Retinal pigment epithelial cell (primary cell): ENCODE measurements around the gene RAB31.

Source experiments
- DNase-seq: peaks from one replicate; pipeline ENCODE4 v3.0.0-alpha.2; 2010; ENCODE audit warnings: low read depth
- H3K4me3 ChIP-seq: 2 replicates; pipeline ENCODE4 v1.5.1; 2011; ENCODE audit warnings: mild to moderate bottlenecking, low read length, control low read depth, moderate library complexity
- TF ChIP-seq, protein P1 (sequence below): conservative IDR thresholded peaks from 2 replicates; pipeline ENCODE4 v1.5.1; 2011; ENCODE audit warnings: low read depth, low read length, control low read depth, inconsistent platforms

RAB31 gene

DNA sequence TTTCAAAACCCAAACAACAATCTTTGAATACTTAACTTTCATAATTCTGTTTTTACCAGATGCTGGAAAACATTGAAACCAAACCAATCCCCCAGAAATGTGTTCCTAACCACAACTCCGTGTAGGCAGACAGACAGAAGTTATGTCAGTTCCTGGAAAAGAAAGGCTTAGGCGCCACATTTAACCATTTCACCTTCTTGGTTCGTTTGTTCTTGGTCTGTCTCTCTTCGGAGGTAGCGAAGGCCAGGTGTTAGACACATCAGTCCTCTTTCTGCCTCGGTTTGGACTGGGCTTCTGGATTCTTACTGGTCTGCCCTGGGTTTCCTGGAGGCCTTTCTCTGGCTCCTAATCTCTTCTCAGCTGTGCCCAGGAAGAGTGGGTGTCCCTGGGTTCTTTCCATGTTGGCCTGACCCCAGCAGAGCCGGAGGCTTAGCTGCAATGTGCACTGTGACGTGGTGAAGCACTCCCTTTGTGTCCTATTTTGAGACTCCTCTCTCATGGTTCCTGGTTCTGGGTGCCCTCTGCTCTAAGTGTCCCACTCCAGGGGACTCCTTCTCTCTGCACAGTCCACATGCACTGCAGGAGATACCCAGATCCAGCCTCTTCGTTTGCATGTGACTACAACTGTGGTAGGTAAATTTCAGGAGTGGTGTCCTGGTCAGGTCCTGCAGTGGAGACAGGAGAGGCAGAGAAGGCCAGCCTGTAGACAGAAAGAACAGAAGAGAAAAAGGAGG is 23.1 kb upstream of the RAB31 start:
- DNase-seq, result no peak
- H3K4me3 ChIP-seq, result no peak overlapping the region
- TF ChIP-seq, protein P1, sequence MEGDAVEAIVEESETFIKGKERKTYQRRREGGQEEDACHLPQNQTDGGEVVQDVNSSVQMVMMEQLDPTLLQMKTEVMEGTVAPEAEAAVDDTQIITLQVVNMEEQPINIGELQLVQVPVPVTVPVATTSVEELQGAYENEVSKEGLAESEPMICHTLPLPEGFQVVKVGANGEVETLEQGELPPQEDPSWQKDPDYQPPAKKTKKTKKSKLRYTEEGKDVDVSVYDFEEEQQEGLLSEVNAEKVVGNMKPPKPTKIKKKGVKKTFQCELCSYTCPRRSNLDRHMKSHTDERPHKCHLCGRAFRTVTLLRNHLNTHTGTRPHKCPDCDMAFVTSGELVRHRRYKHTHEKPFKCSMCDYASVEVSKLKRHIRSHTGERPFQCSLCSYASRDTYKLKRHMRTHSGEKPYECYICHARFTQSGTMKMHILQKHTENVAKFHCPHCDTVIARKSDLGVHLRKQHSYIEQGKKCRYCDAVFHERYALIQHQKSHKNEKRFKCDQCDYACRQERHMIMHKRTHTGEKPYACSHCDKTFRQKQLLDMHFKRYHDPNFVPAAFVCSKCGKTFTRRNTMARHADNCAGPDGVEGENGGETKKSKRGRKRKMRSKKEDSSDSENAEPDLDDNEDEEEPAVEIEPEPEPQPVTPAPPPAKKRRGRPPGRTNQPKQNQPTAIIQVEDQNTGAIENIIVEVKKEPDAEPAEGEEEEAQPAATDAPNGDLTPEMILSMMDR, result no peak

DNA sequence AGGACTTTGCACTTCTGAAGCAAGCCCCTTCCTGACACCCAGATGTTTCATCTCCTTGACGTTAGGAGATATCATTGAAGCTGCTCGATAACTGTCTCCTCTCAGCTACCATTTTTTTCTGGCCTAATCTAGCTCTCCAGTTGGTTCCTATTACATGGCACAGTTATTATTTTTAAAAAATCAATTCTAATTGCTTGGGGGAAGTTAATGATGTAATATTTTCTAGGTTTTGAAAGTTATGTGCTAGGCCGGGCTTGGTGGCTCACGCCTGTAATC is 22.5 kb upstream of the RAB31 start:
- TF ChIP-seq, protein P1, result no peak
- no peak overlapping the region for H3K4me3 ChIP-seq
- no peak for DNase-seq

DNA sequence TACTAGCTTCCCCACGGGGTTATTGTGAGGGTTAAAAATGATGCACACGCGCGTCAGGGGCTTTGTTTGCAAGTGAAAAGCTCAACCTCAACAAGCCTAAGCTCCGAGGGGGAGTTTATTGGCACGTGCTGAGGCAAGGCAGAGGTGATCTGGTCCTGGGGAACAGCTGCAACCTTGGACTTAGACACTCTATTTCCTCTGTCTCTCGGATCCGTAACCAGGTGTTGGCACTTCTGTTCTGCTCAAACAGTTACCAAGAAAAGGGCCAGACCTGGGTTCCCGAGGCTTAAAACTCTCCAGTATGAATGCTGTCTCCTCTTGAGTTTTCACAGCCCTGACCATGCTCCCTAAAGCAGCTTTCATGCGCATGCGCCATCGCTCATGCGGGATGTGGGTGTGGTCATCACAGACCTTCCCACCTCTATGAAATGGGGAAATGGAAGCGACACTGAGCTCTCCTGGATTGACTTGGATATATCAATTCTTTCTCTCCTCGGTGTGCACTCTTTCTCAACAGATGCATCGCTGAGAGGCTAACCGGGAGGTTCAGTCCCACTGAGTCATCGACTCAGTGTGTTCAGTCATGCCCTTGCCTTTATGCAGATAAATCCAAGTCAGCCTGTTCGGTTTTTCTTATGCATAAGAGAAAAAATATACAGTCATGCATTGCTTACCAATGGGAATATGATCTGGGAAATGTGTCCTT is 19.9 kb upstream of the RAB31 start:
- H3K4me3 ChIP-seq, result no peak overlapping the region
- DNase-seq, result no peak
- TF ChIP-seq, protein P1, result no peak

DNA sequence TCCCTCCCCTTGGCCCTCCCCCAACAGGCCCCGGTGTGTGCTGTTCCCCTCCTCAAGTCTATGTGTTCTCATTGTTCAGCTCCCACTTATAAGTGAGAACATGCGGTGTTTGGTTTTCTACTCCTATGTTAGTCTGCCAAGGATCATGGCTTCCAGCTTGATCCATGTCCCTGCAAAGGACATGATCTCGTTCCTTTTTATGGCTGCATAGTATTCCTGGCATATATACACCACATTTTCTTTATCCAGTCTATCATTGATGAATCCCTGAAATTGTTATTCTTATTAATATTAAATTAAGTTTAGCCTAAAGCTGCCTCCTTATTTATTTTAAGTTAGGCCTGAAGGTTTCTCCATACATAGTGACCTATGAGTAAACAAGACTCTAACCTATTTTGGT is 18.8 kb upstream of the RAB31 start:
- H3K4me3 ChIP-seq, result no peak overlapping the region
- DNase-seq, result no peak
- TF ChIP-seq, protein P1, result no peak

DNA sequence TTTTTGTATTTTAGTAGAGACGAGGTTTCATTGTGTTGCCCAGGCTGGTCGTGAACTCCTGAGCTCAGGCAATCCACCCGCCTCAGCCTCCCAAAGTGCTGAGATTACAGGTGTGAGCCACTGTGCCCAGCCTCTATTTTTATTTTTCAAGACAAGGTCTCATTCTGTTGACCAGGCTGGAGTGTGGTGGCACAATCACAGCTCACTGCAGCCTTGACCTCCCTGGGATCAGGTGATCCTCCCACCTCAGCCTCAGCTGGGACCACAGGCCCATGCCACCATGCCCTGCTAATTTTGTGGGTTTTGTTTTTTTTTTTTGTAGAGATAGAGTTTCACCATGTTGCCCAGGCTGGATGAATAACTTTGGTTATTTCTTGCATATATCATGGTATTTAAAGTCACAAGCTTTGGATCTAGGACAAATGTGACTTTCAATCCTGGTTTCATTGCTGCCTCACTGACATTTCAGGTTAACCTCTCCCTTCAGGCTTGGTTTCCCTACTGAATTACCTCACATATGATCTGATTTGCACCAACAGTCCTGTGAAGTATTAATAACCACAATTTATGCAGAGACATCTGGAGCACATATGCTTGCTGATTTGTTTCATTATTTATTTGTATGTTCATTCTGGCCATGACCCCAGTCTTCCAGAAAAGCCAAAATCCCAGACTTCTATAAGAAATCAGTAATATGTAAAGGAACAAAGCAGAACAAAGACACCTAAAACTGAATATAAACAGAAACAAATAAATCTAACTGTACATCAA is 17.5 kb upstream of the RAB31 start:
- H3K4me3 ChIP-seq, result no peak overlapping the region
- DNase-seq, result no peak
- TF ChIP-seq, protein P1, result no peak

DNA sequence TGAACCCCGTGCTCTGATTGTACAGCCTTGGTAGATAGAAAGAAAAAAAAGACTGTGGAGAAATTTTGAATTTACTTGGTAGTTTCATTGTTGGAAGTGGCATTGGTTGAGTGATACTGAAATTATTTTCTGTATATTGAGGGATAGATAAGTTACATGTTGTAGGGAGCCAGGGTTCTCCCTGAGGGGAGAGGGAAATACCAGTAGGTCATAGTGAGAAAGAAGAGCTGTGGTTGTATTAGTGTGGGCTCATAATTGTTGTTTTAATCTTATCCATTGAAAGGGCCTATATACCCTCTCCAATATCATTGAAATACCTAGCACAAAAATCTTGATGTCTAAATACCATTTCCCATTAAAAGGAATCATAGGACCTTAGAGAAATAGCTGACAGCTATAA is 16.9 kb upstream of the RAB31 start:
- H3K4me3 ChIP-seq, result no peak overlapping the region
- DNase-seq, result no peak
- TF ChIP-seq, protein P1, result no peak

DNA sequence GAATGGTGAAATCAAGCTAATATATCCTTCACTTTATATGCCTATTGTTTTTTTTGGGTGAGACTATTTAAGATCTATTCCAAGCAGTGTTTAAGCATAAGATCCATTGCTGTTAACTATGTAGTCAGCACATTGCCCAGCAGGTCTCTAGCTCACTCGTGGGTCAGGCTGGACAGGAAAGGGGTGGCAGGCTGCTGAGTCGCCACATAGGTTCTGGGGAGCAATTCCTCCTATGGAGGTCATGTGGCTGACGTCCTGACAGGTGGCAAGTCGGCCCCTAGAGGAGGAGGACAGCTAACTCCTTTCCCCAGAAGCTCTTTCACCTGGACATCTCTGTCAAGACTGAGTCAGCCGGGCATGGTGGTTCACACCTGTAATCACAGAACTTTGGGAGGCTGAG is 13.9 kb upstream of the RAB31 start:
- TF ChIP-seq, protein P1, result no peak
- H3K4me3 ChIP-seq, result no peak overlapping the region
- DNase-seq, result no peak
